Measurements from ENCODE around the gene PDIA3. TPM values are rescaled to one million over a fixed set of nuclear protein-coding genes. Genes with fewer than 3 reads are reported as not detected.
A peak's percentile ranks its signal among the peaks of the same experiment; 100 is the strongest.

Gene PDIA3
- total RNA-seq, 1 experiment from 2014 or later = 630 TPM

- Mint-ChIP-seq H3K4me1 (ENCODE audit: insufficient read depth, unreplicated experiment) (peaks cover 14% of the 10 kb centered on the region), H3K36me3 (ENCODE audit: insufficient read depth, unreplicated experiment) (peaks cover 49% of the 10 kb centered on the region), H3K9me3 (ENCODE audit: unreplicated experiment) (no peaks in the 10 kb centered on the region), H3K27me3 (ENCODE audit: insufficient read depth, unreplicated experiment) (no peaks in the 10 kb centered on the region), H3K4me3 (ENCODE audit: unreplicated experiment) (peak overlapping the region; percentile 95), H3K27ac (ENCODE audit: low read depth, unreplicated experiment) (peak overlapping the region; percentile 94)
- intact Hi-C loops (cut with micrococcal nuclease) = no loop called here
- ChIA-PET POLR2A (interaction anchor here (0.5 to 13.7 kb wide), 16 partner anchors 8 to 624 kb away, joined by 3 to 162 read pairs (median 4); partner anchors contain the start of genes ELL3, HYPK, MFAP1 and PDIA3), CTCF (interaction anchor here (0.5 to 6.8 kb wide), 4 partner anchors 17 to 44 kb away, joined by 3 to 40 read pairs (median 4); partner anchors contain the start of gene ELL3)
- no TSS peak for BruUV-seq (replicated peaks)
- DNase-seq (ENCODE audit: unreplicated experiment) = peak; percentile 23
- TF ChIP-seq CTCF (IDR thresholded peaks at IDR 0.05; ENCODE audit: unreplicated experiment) = no peak
These were observed 46.7 kb downstream of the PDIA3 start for GRCh38 chr15:43792761-43793476.

- intact Hi-C loops (cut with micrococcal nuclease) = no loop called here
- TF ChIP-seq CTCF (IDR thresholded peaks at IDR 0.05; ENCODE audit: unreplicated experiment) = no peak
- H3K4me3 Mint-ChIP-seq (ENCODE audit: unreplicated experiment) = peak overlapping the region; percentile 95
- H3K9me3 Mint-ChIP-seq (ENCODE audit: unreplicated experiment) = no peaks in the 10 kb centered on the region
- ChIA-PET CTCF (interaction anchor here (1.0 to 6.8 kb wide), 3 partner anchors 9 to 425 kb away, joined by 3 to 40 read pairs (median 4); partner anchors contain the start of gene ELL3), POLR2A (interaction anchor here (0.7 to 13.7 kb wide), 9 partner anchors 7 to 85 kb away, joined by 3 to 162 read pairs (median 4); partner anchors contain the start of genes ELL3, HYPK, PDIA3 and SERINC4)
- BruUV-seq (replicated peaks) = no TSS peak
- H3K27me3 Mint-ChIP-seq (ENCODE audit: insufficient read depth, unreplicated experiment) = no peaks in the 10 kb centered on the region
- peaks cover 21% of the 10 kb centered on the region for H3K4me1 Mint-ChIP-seq (ENCODE audit: insufficient read depth, unreplicated experiment)
- peaks cover 49% of the 10 kb centered on the region for H3K36me3 Mint-ChIP-seq (ENCODE audit: insufficient read depth, unreplicated experiment)
- no peak for DNase-seq (ENCODE audit: unreplicated experiment)
- peak overlapping the region; percentile 94 for H3K27ac Mint-ChIP-seq (ENCODE audit: low read depth, unreplicated experiment)
These were observed 47.4 kb downstream of the PDIA3 start for GRCh38 chr15:43793647-43794046.

- H3K9me3 Mint-ChIP-seq (ENCODE audit: unreplicated experiment) = no peaks in the 10 kb centered on the region
- peak overlapping the region; percentile 95 for H3K4me3 Mint-ChIP-seq (ENCODE audit: unreplicated experiment)
- BruUV-seq (replicated peaks) = no TSS peak
- ChIA-PET CTCF (interaction anchor here (1.0 to 1.7 kb wide), 4 partner anchors 8 to 424 kb away, joined by 3 to 5 read pairs (median 4); no protein-coding TSS in a partner anchor), POLR2A (interaction anchor here (0.6 to 13.7 kb wide), 6 partner anchors 10 to 498 kb away, joined by 3 to 162 read pairs (median 4); partner anchors contain the start of gene ELL3)
- DNase-seq (ENCODE audit: unreplicated experiment) = no peak
- H3K27me3 Mint-ChIP-seq (ENCODE audit: insufficient read depth, unreplicated experiment) = no peaks in the 10 kb centered on the region
- H3K4me1 Mint-ChIP-seq (ENCODE audit: insufficient read depth, unreplicated experiment) = peaks cover 29% of the 10 kb centered on the region
- peaks cover 49% of the 10 kb centered on the region for H3K36me3 Mint-ChIP-seq (ENCODE audit: insufficient read depth, unreplicated experiment)
- no peak for TF ChIP-seq CTCF (IDR thresholded peaks at IDR 0.05; ENCODE audit: unreplicated experiment)
- peak overlapping the region; percentile 94 for H3K27ac Mint-ChIP-seq (ENCODE audit: low read depth, unreplicated experiment)
- intact Hi-C loops (cut with micrococcal nuclease) = no loop called here
These were observed 48.2 kb downstream of the PDIA3 start for GRCh38 chr15:43794269-43795037.

GRCh38 chr15:43795197-43795596, 49.0 kb downstream of the PDIA3 start:
- POLR2A ChIA-PET = interaction anchor here (0.8 to 13.7 kb wide), 4 partner anchors 10 to 29 kb away, joined by 3 to 162 read pairs (median 4); partner anchors contain the start of genes ELL3 and MFAP1
- Mint-ChIP-seq H3K36me3 (ENCODE audit: insufficient read depth, unreplicated experiment) (peaks cover 56% of the 10 kb centered on the region), H3K27me3 (ENCODE audit: insufficient read depth, unreplicated experiment) (no peaks in the 10 kb centered on the region), H3K4me3 (ENCODE audit: unreplicated experiment) (no peak overlapping the region), H3K27ac (ENCODE audit: low read depth, unreplicated experiment) (no peak overlapping the region), H3K9me3 (ENCODE audit: unreplicated experiment) (no peaks in the 10 kb centered on the region), H3K4me1 (ENCODE audit: insufficient read depth, unreplicated experiment) (peaks cover 37% of the 10 kb centered on the region)
- no peak for DNase-seq (ENCODE audit: unreplicated experiment)
- TF ChIP-seq CTCF (IDR thresholded peaks at IDR 0.05; ENCODE audit: unreplicated experiment) = no peak
- BruUV-seq (replicated peaks) = no TSS peak
- CTCF ChIA-PET = interaction anchor here (0.8 to 2.9 kb wide), 5 partner anchors 18 to 297 kb away, joined by 3 to 11 read pairs (median 4); partner anchors contain the start of gene ELL3
- intact Hi-C loops (cut with micrococcal nuclease) = no loop called here

Measured in MCF 10A (cell line).